GM23338 (cell line): ENCODE measurements around the gene NT5DC4.

Source experiments
- CREB1 ChIP-seq: fragments of 250-450 bp; sonication (Bioruptor Pico); IDR thresholded peaks from 2 replicates; pipeline ENCODE4 v1.5.0; 2020; ENCODE audit warnings: low read depth, mild to moderate bottlenecking, moderate library complexity
- CTCF ChIP-seq, 2 experiments: fragments of 200-600 bp in 1 of 2; sonication (generic) in 1 of 2; conservative IDR thresholded peaks; 2 replicates each; pipeline versions ENCODE4 v1.5.1 to v1.6.1; 2016 to 2017; ENCODE audit warnings: antibody characterized with exemption in 2 of 2, low read depth in 2 of 2, mild to moderate bottlenecking in 2 of 2, moderate library complexity in 1 of 2
- ETS1 ChIP-seq: IDR thresholded peaks from 2 replicates; pipeline ENCODE4 v1.6.1; 2016; ENCODE audit warnings: antibody characterized with exemption
- EZH2 ChIP-seq: fragments of 200-600 bp; sonication (generic); IDR thresholded peaks from one replicate; pipeline ENCODE4 v1.8.0; 2017; ENCODE audit warnings: antibody characterized with exemption, mild to moderate bottlenecking, low read depth; ENCODE audit not compliant: unreplicated experiment
- EZH2phosphoT487 ChIP-seq: fragments of 200-600 bp; sonication (generic); IDR thresholded peaks from one replicate; pipeline ENCODE4 v1.8.1; 2018; ENCODE audit warnings: antibody characterized with exemption; ENCODE audit not compliant: unreplicated experiment
- JUNB ChIP-seq: IDR thresholded peaks from one replicate; pipeline ENCODE4 v1.6.1; 2016; ENCODE audit warnings: antibody characterized with exemption; ENCODE audit not compliant: unreplicated experiment
- POLR2AphosphoS5 ChIP-seq: IDR thresholded peaks from 2 replicates; pipeline ENCODE4 v1.6.1; 2016; ENCODE audit warnings: antibody characterized with exemption, low read depth
- STAT1 ChIP-seq: IDR thresholded peaks from one replicate; pipeline ENCODE4 v1.6.1; 2016; ENCODE audit warnings: antibody characterized with exemption; ENCODE audit not compliant: unreplicated experiment
- TF ChIP-seq, protein P1 (sequence below): IDR thresholded peaks from one replicate; pipeline ENCODE4 v1.6.1; 2018; ENCODE audit warnings: antibody characterized with exemption; ENCODE audit not compliant: unreplicated experiment

- TF ChIP-seq POLR2AphosphoS5 (no peak), EZH2 (no peak), CTCF (conservative IDR thresholded peaks at IDR 0.05; ENCODE audit: low read depth in 2 of 2) (no peak), ETS1 (no peak), JUNB (no peak), EZH2phosphoT487 (no peak), STAT1 (no peak), CREB1 (CRISPR knock-in tag) (no peak)
- TF ChIP-seq, protein P1, sequence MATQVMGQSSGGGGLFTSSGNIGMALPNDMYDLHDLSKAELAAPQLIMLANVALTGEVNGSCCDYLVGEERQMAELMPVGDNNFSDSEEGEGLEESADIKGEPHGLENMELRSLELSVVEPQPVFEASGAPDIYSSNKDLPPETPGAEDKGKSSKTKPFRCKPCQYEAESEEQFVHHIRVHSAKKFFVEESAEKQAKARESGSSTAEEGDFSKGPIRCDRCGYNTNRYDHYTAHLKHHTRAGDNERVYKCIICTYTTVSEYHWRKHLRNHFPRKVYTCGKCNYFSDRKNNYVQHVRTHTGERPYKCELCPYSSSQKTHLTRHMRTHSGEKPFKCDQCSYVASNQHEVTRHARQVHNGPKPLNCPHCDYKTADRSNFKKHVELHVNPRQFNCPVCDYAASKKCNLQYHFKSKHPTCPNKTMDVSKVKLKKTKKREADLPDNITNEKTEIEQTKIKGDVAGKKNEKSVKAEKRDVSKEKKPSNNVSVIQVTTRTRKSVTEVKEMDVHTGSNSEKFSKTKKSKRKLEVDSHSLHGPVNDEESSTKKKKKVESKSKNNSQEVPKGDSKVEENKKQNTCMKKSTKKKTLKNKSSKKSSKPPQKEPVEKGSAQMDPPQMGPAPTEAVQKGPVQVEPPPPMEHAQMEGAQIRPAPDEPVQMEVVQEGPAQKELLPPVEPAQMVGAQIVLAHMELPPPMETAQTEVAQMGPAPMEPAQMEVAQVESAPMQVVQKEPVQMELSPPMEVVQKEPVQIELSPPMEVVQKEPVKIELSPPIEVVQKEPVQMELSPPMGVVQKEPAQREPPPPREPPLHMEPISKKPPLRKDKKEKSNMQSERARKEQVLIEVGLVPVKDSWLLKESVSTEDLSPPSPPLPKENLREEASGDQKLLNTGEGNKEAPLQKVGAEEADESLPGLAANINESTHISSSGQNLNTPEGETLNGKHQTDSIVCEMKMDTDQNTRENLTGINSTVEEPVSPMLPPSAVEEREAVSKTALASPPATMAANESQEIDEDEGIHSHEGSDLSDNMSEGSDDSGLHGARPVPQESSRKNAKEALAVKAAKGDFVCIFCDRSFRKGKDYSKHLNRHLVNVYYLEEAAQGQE: no peak
Observed at GRCh38 chr2:112740527-112740926, 19.7 kb downstream of the NT5DC4 start.
